ENCODE measurements around the gene TRAPPC11.

GRCh38 chr4:183728223-183729068, 69.4 kb downstream of the TRAPPC11 start:
- TF ChIP-seq, protein P1, sequence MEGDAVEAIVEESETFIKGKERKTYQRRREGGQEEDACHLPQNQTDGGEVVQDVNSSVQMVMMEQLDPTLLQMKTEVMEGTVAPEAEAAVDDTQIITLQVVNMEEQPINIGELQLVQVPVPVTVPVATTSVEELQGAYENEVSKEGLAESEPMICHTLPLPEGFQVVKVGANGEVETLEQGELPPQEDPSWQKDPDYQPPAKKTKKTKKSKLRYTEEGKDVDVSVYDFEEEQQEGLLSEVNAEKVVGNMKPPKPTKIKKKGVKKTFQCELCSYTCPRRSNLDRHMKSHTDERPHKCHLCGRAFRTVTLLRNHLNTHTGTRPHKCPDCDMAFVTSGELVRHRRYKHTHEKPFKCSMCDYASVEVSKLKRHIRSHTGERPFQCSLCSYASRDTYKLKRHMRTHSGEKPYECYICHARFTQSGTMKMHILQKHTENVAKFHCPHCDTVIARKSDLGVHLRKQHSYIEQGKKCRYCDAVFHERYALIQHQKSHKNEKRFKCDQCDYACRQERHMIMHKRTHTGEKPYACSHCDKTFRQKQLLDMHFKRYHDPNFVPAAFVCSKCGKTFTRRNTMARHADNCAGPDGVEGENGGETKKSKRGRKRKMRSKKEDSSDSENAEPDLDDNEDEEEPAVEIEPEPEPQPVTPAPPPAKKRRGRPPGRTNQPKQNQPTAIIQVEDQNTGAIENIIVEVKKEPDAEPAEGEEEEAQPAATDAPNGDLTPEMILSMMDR (IDR thresholded peaks at IDR 0.05) = no peak
- no peak for TF ChIP-seq POLR2A (IDR thresholded peaks at IDR 0.05)
- no peak for TF ChIP-seq EP300 (IDR thresholded peaks at IDR 0.05)
